Gastroesophageal sphincter (tissue), 4 donors: ENCODE data around the gene CBFB. TPM values are rescaled to one million over a fixed set of nuclear protein-coding genes. Genes with fewer than 3 reads are reported as not detected.
"Not testable (repeated sequence)": the region's sequence is repeated elsewhere in the genome, so short reads cannot be mapped to it uniquely, and the experiment has no call there.

Source experiments
- ATAC-seq: fragments of 150-250 bp; one replicate; pipeline ENCODE4 v1.9.1; 2016; ENCODE audit warnings: mild to moderate bottlenecking, moderate library complexity
- H3K27ac ChIP-seq, 4 donors: fragments of 200-600 bp; sonication (generic) in 3 of 4; 1 replicate in 3 of 4; 2 replicates in 1 of 4; pipeline ENCODE4 v1.5.1; 2016 to 2019
- H3K27me3 ChIP-seq: fragments of 200-600 bp; sonication (generic); one replicate; pipeline ENCODE4 v1.5.1; 2019
- H3K36me3 ChIP-seq, 2 donors: fragments of 200-600 bp; sonication (generic); one replicate each; pipeline ENCODE4 v1.5.1; 2019; ENCODE audit warnings: control low read depth in 1 of 2
- H3K4me1 ChIP-seq, 3 donors: fragments of 200-600 bp; sonication (generic); 1 replicate in 2 of 3; 2 replicates in 1 of 3; pipeline ENCODE4 v1.5.1; 2016 to 2019; ENCODE audit warnings: control low read depth in 2 of 3
- H3K4me3 ChIP-seq, 2 donors: fragments of 200-600 bp; sonication (generic); one replicate each; pipeline ENCODE4 v1.5.1; 2019; ENCODE audit warnings: mild to moderate bottlenecking in 1 of 2, moderate library complexity in 1 of 2
- H3K9me3 ChIP-seq, 3 donors: fragments of 200-600 bp; sonication (generic); one replicate each; pipeline ENCODE4 v1.5.1; 2017 to 2019; ENCODE audit warnings: control low read depth in 2 of 3
- EP300 ChIP-seq: sonication (generic); formaldehyde crosslinking; IDR thresholded peaks from one replicate; pipeline ENCODE4 v1.6.1; 2017; ENCODE audit warnings: antibody characterized with exemption, mild to moderate bottlenecking
- POLR2A ChIP-seq, 2 donors: fragments of 450-650 bp; IDR thresholded peaks; one replicate each; pipeline ENCODE4 v1.6.1; 2017; ENCODE audit warnings: antibody characterized with exemption in 2 of 2, mild to moderate bottlenecking in 2 of 2, moderate library complexity in 1 of 2
- POLR2AphosphoS5 ChIP-seq: sonication (generic); formaldehyde crosslinking; IDR thresholded peaks from one replicate; pipeline ENCODE4 v1.6.1; 2017; ENCODE audit warnings: antibody characterized with exemption
- WGBS, 2 donors: methylation state at CpG; one replicate each; pipeline ENCODE4 v1.1.5; 2018; ENCODE audit warnings: low coverage in 1 of 2; 5-methylcytosine and 5-hydroxymethylcytosine counted together
- total RNA-seq, 4 donors: library from RNA; depleted of rRNA; stranded (reverse); fragments of >200 nt; gene quantifications; one replicate each; pipeline ENCODE4 v1.1.0, GENCODE V29; 2016
- TF ChIP-seq, protein P1 (sequence below), 4 experiments: fragments of 200-600 bp in 2 of 4; fragments of 450-650 bp in 2 of 4; sonication (generic) in 1 of 4; IDR thresholded peaks; one replicate each; pipeline ENCODE4 v1.5.1; 2017 to 2019; ENCODE audit warnings: antibody characterized with exemption in 4 of 4, mild to moderate bottlenecking in 2 of 4, moderate library complexity in 2 of 4

CBFB gene
- total RNA-seq, 4 donors from 2014 or later = 26.5 to 39.3 (median 27.5) TPM

DNA sequence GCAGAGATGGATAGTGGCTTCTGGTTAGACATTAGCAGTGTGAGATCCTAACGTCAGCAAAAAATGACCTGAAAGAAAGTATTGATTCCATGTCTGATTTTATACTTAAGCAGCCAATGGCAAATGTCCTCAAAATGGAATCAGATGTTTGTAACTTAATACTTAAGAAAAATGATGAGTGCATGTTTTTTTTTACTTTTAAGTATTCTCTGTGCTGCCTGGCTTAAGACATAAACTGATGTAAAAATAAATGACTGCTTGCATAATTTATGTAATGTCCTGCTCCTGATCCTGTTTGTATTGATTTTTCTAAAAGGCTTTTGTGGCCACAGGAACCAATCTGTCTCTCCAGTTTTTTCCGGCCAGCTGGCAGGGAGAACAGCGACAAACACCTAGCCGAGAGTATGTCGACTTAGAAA lies 7.4 kb downstream of the CBFB start:
- 79% methylated on average over 5 of the region's 5 CpGs for WGBS, 2 donors
- H3K9me3 ChIP-seq = no peaks in the 10 kb centered on the region
- H3K4me3 ChIP-seq = no peak overlapping the region
- H3K27ac ChIP-seq = no peak overlapping the region
- H3K27me3 ChIP-seq = no peaks in the 10 kb centered on the region
- H3K36me3 ChIP-seq = peaks cover 0 to 4% of the 10 kb centered on the region in 2 donors
- ATAC-seq = no peak
- TF ChIP-seq POLR2A (IDR thresholded peaks at IDR 0.05) (no peak), POLR2AphosphoS5 (no peak), EP300 (no peak)
- peaks cover 4 to 61% (median 5%) of the 10 kb centered on the region in 3 donors for H3K4me1 ChIP-seq

DNA sequence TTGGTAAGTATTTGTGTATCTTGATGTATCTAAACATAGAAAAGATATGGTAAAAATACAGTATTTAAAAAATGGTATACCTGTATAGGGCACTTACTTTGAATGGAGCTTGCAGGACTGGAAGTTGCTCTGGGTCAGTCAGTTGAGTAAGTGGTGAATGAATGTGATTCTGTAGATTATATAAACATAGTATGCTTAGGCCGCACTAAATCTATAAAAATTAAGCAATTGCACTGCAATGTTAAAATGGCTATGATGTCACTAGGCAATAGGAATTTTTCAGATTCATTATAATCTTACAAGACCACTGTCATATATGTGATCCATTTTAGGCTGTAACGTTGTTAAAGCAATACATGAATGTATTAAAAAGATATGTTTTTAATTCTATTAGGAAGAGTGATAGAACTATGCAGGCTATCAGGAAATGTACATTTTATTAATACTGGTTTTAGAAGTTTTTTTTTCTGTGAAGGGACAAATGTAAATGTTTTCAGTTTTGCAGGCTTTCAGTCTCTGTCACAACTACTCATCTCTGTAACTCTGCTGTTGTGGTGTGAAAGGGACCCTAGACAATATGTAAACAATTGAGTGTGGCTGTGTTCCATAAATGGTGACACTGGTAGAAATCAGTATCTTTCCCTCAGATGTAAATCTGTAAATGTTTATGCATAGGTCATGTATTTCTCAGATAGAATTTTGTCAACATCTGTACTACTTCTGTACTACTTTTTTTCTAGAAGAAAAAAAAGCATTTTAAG lies 10.5 kb downstream of the CBFB start:
- Histone ChIP-seq H3K27ac (no peak overlapping the region), H3K4me3 (no peak overlapping the region), H3K27me3 (no peaks in the 10 kb centered on the region), H3K4me1 (peaks cover 3 to 51% (median 6%) of the 10 kb centered on the region in 3 donors), H3K9me3 (no peaks in the 10 kb centered on the region), H3K36me3 (peaks cover 0 to 18% of the 10 kb centered on the region in 2 donors)
- TF ChIP-seq, protein P1, sequence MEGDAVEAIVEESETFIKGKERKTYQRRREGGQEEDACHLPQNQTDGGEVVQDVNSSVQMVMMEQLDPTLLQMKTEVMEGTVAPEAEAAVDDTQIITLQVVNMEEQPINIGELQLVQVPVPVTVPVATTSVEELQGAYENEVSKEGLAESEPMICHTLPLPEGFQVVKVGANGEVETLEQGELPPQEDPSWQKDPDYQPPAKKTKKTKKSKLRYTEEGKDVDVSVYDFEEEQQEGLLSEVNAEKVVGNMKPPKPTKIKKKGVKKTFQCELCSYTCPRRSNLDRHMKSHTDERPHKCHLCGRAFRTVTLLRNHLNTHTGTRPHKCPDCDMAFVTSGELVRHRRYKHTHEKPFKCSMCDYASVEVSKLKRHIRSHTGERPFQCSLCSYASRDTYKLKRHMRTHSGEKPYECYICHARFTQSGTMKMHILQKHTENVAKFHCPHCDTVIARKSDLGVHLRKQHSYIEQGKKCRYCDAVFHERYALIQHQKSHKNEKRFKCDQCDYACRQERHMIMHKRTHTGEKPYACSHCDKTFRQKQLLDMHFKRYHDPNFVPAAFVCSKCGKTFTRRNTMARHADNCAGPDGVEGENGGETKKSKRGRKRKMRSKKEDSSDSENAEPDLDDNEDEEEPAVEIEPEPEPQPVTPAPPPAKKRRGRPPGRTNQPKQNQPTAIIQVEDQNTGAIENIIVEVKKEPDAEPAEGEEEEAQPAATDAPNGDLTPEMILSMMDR (IDR thresholded peaks at IDR 0.05) = no peak
- no peak for TF ChIP-seq EP300
- no peak for TF ChIP-seq POLR2A (IDR thresholded peaks at IDR 0.05)
- no peak for TF ChIP-seq POLR2AphosphoS5
- 88 to 98% methylated on average over 2 of the region's 2 CpGs for WGBS, 2 donors
- ATAC-seq = no peak

DNA sequence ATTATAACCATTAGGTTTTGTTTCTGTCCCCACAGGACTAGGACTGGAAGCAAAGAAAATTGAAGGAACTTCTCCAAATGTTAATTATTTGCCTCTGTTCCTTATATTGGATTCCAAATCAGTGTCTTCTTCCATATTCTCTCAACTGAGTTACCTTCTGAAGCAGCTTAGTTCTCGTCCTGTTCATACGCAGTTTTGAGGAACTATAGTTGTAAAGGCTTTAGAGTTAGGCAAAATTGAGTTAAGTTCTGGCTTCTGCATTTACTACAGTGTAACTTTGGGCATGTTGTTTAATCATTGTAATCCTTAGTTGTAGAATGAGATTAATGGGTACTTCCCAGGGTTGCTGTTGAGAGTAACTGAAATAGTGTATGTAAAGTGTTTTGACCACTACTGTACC lies 11.2 kb downstream of the CBFB start:
- Histone ChIP-seq H3K27me3 (no peaks in the 10 kb centered on the region), H3K4me3 (no peak overlapping the region), H3K27ac (no peak overlapping the region), H3K9me3 (no peaks in the 10 kb centered on the region), H3K4me1 (peaks cover 3 to 46% (median 6%) of the 10 kb centered on the region in 3 donors), H3K36me3 (peaks cover 0 to 18% of the 10 kb centered on the region in 2 donors)
- 56 to 78% methylated on average over 2 of the region's 2 CpGs for WGBS, 2 donors
- no peak for ATAC-seq
- TF ChIP-seq POLR2A (IDR thresholded peaks at IDR 0.05) (no peak), POLR2AphosphoS5 (no peak), EP300 (no peak)
- TF ChIP-seq, protein P1 (IDR thresholded peaks at IDR 0.05) = no peak

DNA sequence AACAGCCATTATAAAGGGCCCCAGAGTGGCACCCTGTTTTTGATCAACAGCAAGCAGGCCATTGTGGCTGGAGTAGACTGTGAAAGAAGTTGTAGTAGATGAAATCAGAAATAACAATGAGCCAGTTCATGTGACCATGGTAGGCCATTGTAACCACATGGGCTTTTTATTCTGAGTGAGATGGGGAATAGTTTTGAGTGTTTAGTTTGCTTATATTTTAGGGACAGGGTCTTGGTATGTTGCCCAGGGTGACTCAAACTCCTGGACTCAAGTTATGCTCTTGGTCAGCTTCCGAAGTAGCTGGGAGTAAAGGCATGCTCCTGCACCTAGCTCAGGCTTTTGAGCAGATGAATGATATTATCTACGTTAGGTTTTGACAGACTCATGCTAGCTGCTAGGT lies 12.0 kb downstream of the CBFB start:
- Histone ChIP-seq H3K4me3 (no peak overlapping the region), H3K27me3 (no peaks in the 10 kb centered on the region), H3K27ac (peak overlapping the region in 1 of 4 donors; percentile 3), H3K4me1 (peaks cover 3 to 39% (median 6%) of the 10 kb centered on the region in 3 donors), H3K36me3 (peaks cover 0 to 18% of the 10 kb centered on the region in 2 donors), H3K9me3 (no peaks in the 10 kb centered on the region)
- WGBS, 2 donors = 10 to 22% methylated on average over 2 of the region's 2 CpGs
- peak; percentile 28 for ATAC-seq
- TF ChIP-seq POLR2AphosphoS5 = peak; percentile 16
- TF ChIP-seq EP300 = no peak

DNA sequence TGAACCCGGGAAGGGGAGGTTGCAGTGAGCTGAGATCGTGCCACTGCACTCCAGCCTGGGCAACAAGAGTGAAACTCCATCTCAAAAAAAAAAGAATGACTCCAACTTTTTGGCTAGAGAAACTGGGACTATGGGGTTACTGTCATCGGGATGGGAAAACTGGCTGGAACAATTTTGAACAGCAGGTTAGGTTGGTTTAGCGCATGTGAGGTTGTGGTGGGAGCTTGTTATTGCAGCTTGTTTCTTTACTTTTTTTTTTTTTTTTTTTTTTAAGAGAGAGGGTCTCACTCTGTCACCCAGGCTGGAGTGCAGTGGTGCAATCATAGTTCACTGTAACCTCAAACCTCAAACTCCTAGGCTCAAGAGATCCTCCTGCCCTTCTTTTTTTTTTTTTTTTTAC lies 12.6 kb downstream of the CBFB start:
- Histone ChIP-seq H3K36me3 (peaks cover 0 to 18% of the 10 kb centered on the region in 2 donors), H3K4me1 (peaks cover 3 to 33% (median 6%) of the 10 kb centered on the region in 3 donors)
- ATAC-seq, H3K27me3 ChIP-seq, H3K9me3 ChIP-seq, H3K4me3 ChIP-seq, H3K27ac ChIP-seq: not testable (repeated sequence)
- 65 to 71% methylated on average over 4 of the region's 4 CpGs for WGBS, 2 donors

DNA sequence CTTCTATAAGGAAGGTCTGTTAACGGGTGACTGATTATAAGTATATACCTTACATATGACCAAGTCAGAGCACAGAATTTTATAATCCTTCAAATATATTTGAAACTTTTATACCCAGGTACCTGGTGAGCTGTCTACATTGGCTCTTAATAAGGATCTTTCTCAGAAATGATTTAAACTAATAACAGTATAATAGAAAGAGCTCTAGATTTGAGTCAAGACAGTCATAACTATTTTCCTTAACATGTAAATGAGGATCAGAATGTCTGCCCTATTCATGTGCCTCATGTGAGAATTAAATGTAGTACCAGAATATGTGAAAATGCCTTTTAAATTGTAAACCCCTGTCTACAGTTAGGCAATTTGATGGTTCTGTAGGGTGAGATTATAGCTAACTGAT lies 14.5 kb downstream of the CBFB start:
- Histone ChIP-seq H3K9me3 (no peaks in the 10 kb centered on the region), H3K27ac (no peak overlapping the region), H3K36me3 (peaks cover 0 to 14% of the 10 kb centered on the region in 2 donors), H3K27me3 (no peaks in the 10 kb centered on the region), H3K4me3 (no peak overlapping the region), H3K4me1 (peaks cover 3 to 42% (median 6%) of the 10 kb centered on the region in 3 donors)
- 100% methylated on average over 1 of the region's 1 CpG for WGBS, 2 donors
- TF ChIP-seq, protein P1 (IDR thresholded peaks at IDR 0.05) = no peak
- TF ChIP-seq POLR2A (IDR thresholded peaks at IDR 0.05) (no peak), EP300 (no peak), POLR2AphosphoS5 (no peak)
- no peak for ATAC-seq
